Suppressor macrophage (primary cell): ENCODE data around the gene DOCK9.

Experiments used
- DNase-seq, 4 experiments: peaks; one replicate each; pipeline ENCODE4 v3.0.0-alpha.2; 2020 to 2022

Gene DOCK9

DNA sequence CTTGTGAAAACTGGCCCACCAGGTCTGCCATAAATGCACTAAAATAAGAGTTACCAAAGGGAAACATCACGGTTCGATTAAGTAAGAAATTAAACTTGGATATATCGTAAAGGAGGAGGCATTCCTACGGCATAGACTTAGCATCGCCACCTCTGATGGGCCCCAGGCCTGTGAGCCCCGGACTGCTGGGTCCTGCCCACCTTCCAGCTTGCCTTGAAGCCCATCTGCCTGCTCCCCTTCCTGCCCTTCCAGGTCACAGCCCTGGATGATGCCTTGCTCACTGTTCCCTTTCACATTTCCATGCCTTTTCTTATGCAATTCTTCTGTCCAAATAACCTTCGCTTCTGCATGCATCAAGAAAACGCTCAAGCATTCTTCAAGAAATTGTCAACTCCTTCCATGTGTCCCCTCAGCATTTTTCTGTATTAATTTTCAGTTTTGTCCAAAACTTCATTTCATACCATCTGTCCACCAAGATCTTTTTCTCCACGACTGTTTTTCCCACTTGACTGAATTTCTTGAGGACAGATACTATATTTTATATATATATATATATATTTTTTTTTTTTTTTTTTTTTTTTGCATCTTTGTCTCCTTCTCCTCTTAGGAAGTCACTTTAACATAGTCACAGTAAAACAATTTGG lies 91.2 kb downstream of the DOCK9 start:
- no peak for DNase-seq

DNA sequence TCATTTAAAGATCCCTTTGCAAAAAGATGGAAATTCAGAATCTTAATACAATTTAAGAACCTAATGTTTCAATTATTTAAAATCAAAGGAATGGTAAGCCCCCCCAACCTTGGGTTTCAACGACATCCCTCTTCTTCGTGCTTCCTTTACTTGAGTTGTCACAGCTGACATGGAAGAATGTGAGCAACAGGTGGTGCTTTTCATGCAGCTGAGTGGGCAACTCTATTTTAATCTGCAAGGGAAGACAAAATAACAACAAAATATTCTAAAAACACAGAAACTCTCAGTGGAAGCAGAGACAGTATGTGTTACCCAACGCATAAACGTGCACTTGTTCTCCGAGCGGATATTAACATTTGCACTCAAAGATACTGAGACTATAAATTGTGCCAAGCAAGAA lies 92.3 kb downstream of the DOCK9 start:
- DNase-seq: no peak

DNA sequence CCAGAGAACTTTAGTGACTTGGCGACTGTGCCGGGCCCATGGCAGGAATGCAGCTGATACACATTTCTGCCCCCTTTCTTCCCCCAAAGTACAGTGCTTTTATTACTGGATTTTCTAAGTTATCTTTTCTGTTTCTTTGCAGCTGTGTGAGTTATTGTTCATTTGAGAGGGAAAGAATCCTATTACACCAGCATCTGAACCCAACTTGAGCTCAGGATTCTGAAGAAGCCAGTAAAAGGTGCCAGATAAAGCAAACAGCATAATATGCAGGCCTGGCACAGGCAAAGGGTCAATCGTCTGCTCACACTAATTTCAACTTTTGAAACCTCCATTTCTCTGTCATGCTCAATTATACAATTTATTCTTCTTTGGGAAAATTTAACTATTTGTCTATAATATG lies 93.9 kb downstream of the DOCK9 start:
- no peak for DNase-seq

DNA sequence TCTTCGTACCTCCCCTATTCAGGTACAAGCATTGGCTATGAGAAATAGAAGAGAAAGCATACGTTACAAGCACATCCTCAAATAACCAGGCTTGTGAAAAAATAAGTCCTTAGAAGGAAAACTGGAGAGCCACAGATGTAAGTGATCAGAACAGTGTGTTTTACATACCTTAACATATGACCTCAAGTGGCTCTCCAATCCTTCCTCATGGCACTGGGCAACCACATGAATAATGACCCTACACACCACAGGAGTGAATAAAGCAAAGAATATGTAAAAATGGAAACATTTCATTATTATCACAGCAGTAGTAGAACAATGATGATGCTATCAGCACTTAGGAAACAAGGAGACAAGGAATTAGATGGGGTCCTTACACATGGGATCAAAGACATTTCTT lies 96.5 kb downstream of the DOCK9 start:
- DNase-seq: no peak

DNA sequence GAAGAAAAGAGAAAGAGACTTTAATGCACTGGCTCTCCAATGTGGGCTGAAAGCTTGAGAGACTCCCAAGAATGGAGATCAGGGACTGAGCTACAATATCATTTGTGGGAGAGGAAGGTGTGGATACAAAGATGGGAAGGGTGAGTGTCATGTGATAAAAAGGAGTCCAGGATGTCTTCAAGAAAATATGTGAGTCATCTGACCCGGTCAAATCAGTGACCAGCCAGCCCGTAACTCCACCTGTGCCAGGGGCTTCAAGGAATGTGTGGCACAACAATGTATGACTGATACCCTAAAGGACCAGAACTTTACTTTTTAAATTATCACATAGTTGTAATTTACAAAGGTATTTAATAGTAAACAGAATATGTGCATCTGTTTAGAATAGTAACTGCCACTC lies 97.2 kb downstream of the DOCK9 start:
- DNase-seq: no peak

DNA sequence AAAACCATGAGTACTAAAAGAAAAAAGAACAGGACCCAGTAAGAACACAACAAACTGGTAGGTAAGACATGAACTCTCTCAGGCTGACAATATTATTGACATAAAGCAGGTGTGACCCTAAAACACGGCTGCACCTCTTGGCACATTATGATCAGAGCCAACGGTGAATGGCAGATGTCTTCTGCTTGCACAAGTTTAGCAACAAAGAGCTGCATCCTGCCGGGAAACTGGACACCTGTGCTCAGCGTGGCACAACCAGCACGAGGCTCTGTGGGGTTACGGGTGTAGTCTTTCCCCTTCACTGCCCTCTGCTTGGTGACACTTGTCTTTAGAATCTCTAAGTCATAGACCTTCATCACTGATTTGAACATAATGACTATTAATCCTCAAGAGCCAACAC lies 97.9 kb downstream of the DOCK9 start:
- no peak for DNase-seq

DNA sequence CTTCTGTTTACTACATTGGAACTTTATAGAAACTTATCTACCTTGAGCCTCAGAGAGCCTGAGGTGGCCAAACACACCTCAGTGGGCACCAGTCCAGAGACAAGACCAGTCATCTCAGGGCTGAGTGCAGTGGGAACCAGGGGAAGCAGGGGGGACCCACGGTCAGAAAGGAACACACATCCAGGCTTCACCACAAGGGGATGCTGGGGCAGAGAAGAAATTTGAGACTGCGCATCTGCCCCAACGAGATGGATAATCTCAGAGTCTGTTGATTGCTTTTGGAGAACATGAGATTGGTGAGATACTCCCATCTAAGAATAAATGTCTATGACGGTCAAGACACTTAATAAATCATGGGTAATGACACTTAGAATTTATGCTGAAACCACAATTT lies 98.7 kb downstream of the DOCK9 start:
- DNase-seq: no peak

DNA sequence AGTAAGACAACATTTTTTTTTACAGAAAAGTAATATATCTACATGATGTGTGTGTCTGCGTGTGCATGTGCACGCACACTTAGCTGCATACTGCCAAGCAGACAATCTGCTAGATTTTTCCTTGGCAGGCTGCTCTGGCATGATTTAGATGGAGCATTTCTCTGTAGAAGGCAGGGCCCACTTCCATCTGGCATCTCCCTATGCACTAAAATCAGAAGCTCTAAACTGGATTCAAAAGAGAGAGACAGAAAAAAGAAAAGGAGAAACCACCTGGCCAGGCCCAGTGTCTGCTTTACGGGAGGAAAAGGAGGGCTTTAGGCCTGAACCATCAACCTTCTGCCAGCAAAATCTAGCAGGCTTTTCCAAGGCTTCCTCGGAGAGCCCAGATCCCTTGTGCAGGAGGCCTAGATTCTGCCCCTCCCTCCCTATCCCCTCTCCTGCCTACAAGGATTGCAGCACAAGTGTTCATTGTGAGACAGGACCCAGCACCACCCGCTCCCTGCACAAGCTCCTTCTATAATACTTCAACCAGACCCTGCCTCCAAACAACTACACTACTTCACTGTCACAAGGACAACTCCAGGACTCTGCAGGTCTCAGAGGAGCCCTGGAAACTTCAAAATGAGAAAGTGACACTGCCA lies 99.3 kb downstream of the DOCK9 start:
- DNase-seq: no peak

DNA sequence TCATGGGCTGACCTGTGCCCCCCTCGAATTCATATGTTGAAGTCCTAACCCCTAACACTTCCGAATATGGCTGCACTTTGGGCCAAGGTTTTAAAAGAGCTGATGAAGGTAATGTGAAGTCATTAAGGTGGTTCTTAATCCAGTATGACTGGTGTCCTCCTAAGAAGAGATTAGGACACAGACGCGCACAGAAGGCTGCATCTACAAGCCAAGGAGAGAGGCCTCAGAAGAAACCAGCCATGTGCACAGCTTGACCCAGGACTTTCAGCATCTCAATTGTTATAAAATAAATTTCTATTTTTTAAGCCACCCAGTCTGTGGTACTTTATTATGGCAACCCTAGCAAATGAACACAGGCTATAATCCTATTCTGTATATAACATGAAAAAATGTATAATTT lies 99.9 kb downstream of the DOCK9 start:
- DNase-seq: no peak

DNA sequence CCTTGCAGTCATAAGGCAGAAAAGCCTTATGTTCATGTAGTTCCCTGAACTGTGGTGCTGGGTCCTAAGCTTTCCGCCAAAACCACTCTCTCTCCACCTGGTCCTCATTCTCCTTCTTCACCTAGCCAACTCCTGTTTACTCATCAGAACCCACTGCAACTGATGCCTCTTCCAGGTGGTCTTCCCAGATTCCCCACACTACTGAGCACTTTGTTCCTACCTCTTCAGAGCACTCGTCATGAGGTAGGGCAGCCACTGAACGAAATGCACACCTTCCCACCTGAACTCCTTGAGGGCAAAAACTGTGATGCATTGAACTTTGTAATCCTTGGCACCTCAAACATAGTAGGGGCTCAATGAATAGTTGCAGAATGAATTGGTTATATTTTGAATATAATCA lies 100.4 kb downstream of the DOCK9 start:
- DNase-seq: no peak

DNA sequence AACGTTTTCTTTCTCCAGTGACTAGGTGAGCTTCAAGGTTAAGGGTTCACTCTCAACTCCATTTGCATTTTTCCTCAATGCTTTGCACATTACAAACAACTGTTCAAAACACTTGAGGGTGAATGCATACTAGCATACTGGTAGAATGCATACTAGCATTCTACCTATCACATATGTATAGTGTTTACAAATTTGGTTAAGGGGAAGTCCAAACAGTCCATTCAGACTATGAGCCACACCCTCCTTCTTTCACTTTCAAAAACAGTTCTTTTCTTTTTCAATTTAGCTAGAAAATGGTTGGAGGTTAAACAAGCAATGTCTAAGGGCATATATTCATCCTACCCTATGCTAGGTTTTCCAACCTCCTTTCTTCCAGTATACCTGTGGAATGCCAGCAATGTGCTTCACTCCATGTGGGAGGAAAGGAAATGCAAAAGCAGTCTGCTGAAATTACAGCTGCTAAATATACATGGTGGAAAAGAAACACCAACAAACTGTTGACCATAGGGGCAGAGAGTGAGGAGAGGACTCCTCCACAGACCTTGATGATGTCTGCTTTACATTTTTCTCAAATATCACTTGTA lies 102.6 kb downstream of the DOCK9 start:
- DNase-seq: no peak

DNA sequence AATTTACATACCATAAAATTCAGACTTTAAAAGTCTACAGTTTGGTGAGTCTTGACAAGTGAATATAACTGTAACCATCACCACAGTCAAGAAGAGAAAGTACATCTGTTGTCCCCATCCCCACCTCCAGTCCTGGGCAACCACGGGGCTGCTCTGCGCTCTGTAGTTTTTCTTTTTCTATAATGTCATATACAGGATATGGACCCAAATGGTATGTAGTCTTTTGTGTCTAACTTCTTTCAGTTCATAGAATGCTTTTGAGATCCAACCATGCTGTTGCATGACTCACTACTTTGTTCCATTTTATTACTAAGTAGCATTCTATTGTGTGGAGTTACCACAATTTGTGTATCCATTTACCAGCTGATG lies 103.9 kb downstream of the DOCK9 start:
- no peak for DNase-seq

DNA sequence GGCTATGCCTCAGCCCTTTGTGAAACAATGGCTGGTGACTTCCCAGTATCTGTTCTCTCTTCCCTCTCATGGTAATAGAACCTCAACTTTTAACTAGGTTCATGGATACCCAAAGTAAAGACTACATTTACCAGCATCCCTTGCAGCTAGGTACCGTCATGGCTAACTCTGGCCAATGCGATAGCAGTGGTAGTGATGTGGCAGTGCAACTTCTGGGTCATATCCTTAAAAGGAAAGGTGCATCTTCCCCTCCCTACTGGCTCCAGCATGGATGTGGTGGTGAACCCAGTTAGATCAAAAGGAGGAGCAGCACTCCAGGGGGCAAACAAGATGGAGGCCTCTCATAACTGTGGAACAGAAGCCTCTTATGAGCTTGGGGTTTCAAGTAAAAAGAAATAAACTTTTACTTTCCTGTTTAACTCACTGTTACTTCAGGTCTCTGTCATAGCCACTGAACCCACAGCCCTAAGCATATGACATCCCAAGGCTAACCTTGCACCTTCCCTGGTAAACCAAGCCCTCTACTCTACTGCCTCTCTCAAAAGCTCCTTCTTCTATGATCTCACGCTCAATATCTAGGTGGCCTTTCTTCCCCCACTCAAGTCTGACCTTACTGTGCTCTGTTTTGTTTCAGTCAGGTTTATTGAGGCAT lies 104.4 kb downstream of the DOCK9 start:
- DNase-seq: no peak

DNA sequence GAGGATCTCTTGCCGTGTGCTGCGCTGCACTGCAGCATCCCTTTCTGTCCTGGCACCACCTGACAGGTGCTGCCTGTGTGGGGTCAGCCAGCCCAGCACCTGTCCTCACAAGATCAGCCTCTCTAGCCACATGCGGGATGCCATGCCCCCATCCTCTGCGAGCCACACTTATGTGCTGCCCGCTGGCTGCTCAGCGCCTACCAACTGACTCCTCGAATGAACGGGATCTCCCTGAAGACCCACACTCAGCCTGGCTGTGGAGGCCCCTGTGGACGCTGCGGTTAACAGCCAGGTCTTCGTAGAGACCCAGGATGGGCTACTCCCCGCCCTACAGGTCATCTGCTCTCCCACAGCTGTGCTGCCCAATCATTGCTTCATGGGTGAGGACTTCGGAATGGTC lies 106.1 kb downstream of the DOCK9 start:
- no peak for DNase-seq

DNA sequence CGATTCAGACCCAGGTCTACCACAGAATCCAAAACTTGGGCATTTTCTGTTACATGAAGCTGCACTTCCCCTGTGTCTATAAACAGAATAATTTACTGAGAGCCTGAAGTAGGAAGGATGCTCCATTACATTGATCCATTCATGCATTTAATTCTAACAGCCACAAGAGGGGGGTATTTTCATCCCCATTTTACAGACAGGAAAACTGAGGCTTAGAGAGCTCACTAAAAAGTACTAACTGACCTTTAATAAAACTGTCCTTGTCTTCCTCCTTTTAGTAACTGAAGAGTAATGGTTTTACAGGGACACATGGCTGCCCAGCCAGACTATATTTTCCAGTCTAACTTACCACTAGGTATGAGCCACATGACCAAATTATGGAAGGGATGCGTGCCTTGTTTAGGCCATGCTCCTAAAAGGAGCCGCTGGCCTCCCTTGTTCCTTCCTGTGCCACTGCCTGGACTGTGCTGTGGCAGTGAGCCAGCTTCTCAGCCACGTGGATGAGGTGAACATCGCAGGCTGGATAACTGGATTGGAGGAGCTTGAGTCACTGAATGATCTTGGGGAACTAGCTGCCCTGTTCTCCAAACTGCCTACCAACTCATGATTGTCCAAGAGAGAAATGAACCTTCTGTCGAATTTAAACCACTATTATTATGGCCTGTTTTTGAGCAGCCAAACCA lies 108.3 kb downstream of the DOCK9 start:
- DNase-seq: no peak

DNA sequence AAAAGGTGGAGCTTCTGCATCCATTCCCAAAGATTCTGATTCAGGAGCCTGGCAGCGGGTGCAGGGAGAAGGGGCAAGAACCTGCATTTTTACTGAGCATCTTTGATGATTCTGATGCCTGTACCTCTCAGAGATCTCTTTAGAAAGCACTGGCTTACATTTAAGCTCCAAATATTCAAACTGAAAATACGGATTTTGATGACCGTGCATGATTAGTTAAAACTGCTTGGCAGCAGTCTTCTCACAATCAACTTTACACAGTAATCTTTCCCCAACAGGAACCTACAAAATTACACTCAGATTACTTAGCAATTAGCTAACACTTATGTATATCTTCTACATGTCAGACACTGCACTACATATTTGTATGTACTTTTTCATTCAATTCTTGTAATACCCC lies 108.9 kb downstream of the DOCK9 start:
- no peak for DNase-seq

DNA sequence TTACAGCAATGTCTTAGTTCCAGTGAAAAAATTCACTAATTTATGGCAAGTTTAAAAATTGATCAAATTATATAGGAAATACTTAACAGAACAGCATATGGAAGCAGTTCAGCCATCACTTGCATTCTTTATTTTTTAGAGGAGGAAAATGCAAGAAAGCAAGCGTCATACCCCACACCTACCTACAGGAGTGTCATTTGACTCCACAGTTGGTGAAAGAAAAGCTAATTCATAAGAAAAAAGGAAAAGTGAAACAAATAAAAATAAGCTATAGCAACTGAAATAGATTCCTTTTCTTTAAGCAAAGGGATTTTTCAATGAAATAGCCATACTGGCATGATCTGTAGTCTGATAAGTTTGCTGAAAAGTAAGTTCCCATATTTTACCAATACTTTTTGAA lies 111.0 kb downstream of the DOCK9 start:
- DNase-seq: no peak

DNA sequence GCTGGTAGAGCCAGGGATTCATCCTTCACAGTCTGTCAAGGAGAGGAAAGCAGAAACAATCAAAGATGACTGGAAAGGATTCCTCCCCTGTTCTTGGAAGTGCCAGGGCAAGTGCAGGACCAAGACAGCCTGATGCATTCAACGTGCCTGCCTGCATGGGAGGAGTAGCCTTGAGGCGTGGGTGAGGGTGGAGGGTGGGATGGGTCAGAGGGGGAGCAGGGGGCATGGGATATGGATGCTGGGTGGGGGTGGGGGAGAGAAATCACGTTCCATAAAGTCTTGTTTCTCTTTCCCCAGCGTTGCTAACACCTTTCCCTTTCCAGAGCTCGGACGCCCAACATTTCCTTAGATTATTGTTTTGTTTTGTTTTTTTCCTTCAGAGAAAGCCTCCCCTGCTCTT lies 117.4 kb downstream of the DOCK9 start:
- DNase-seq: no peak

DNA sequence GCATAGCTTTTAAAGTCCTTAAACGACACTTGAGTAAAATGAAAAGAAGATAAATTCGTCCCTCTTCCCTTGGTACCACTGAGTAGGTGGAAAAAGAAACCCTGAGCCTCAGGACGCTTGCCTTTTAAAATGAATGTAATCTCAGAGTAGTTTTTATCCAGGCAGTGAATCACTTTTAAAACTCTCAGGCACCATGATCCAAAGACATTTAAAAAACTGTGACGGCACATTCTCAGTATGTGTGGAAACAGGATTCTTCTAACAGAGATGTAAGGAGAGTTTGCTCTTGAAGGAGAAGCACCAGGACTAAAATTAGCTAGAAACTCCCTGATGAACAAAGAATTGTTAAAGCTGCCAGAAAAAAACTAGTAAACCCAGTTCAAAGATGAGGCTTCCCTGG lies 119.7 kb downstream of the DOCK9 start:
- no peak for DNase-seq

DNA sequence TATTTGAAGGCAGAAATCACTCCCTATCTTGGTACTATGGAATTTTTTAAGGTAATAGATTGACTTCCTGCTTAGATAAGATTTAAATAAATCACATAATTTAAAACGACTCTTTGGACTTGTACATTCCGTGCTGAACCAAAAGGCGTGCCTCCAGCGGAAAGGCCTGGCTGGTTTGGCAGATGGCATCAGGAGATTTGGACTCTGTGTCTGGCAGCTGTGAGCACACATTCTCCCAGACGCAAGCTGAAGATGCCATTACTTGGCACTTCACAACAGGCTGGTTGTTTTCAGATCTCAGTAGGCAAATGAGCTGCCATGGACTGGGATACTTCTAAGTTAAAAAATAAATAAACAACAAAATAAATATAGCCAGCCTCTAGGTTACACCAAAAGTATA lies 120.9 kb downstream of the DOCK9 start:
- no peak for DNase-seq

DNA sequence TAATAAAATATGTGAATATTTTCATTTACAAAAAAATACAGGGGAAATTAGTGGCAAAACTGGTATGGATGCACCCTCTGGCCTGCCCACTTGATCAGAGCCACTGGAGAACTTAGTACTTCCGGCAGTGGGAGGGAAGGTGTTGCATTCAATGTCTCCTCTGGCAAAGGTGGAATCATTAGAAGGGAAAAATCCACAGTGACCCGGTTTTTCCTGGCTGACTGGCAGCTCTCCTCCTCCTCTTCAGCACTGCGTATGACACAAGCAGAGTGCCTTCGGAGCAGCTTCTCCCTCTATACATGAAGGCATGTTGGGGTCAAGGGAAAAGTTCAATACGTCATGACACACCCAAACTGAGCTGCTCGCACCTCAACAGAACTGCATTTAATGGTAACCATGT lies 123.4 kb downstream of the DOCK9 start:
- DNase-seq: no peak

DNA sequence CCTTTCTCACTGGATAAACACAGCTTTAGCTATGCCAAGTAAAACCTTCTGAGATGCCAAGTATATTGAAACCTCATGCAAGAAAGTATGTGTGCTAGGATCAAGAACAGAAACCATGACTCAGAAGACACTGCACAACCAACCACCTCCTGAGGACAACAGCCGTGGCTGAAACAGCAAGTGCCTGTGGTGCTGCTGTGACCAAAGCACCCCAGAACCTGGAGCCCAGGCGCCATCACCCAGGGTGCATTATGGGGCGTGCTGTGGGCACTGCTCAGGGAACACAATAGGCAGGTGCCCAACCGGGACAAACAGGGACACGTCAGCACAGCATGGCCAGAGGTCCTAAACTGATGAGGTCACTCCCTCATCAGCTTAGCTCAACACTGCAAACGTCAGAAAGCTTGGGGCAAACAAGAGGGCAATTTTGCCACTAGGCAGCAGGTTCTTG lies 124.1 kb downstream of the DOCK9 start:
- DNase-seq: peak; percentile 39 to 63 (median 58)

DNA sequence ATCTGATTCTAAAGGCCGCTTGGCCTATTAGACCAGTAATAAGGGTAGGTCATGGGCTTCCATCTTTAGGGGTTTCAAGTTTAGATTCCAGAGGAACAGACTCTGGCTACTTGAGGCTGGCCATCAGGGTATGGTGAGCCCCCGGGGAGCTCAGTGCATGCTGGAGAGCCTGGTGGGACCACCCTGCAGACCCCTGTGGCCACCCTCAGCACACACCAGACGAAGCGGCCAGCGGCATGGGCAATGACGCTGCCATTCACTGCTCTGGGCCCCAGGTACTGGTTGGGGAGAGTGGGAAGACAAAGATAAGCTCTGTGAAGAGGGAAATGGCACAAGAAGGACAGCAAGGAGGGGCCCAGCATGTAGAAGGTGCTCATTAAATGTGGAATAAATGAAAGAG lies 126.6 kb downstream of the DOCK9 start:
- DNase-seq: no peak

DNA sequence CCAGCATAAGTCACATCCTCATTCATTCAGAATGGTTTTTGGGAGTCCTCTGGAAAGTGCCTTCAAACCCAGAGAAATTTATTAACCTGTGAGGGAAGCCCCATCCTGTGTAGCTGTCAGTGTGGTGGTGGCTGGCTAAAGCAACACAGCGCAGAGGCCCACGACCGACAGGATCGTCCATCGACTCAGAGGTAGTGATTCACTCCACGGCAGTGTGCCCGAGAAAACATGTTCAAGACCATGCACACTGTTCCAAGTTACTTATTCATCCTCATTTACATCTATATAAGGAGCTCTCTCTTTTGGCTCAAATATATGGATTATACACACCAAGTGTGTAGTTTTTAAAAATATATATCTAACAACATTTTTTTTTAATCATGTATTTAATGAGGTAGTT lies 129.1 kb downstream of the DOCK9 start:
- DNase-seq: no peak
